ENCODE measurements around the gene BCL7C. TPM values are rescaled to one million over a fixed set of nuclear protein-coding genes. Genes with fewer than 3 reads are reported as not detected.
A peak's percentile ranks its signal among the peaks of the same experiment; 100 is the strongest.

Gene BCL7C
- total RNA-seq, 1 experiment from 2014 or later, result 44.9 TPM

- ATAC-seq, result peak; percentile 76
- no peaks in the 10 kb centered on the region for H3K9me3 ChIP-seq (ENCODE audit: control insufficient read depth in 1 of 2, insufficient read depth in 1 of 2, low read depth in 1 of 2, low read length in 2 of 2)
- H3K4me3 ChIP-seq (replicated peaks in 1 of 2; ENCODE audit: low read depth in 1 of 2, low read length in 2 of 2), result peak overlapping the region; percentile 62 to 97
- peaks cover 11 to 25% of the 10 kb centered on the region in 2 experiments; a peak in 3 of 4 replicates for H3K4me1 ChIP-seq (ENCODE audit: control insufficient read depth in 1 of 2, insufficient read depth in 2 of 2, low read length in 2 of 2)
- BruUV-seq (replicated peaks), result no TSS peak
- ChIA-PET CTCF (interaction anchor here (1.0 kb wide), 1 partner anchor 18 kb away, joined by 6 read pairs; no protein-coding TSS in a partner anchor), POLR2A (interaction anchor here (1.0 kb wide), 1 partner anchor 27 kb away, joined by 6 read pairs; the partner anchor contains the start of gene CTF1), RAD21 (ENCODE audit: low non-redundant PET in 1 of 2, low total read pairs in 2 of 2, uncharacterized antibody in 2 of 2, unreplicated experiment in 2 of 2) (interaction anchor here in 1 of 2 experiments (0.6 kb wide), 1 partner anchor 79 kb away, joined by 4 read pairs; no protein-coding TSS in a partner anchor)
- H2AFZ ChIP-seq (ENCODE audit: low read depth, low read length, poor library complexity, severe bottlenecking), result no peak overlapping the region
- peak; percentile 99 for DNase-seq (ENCODE audit: low read depth, low spot score)
- H3K27me3 ChIP-seq (ENCODE audit: insufficient read depth, low read length), result no peaks in the 10 kb centered on the region
- H3K9ac ChIP-seq (ENCODE audit: low read length), result peak overlapping the region; percentile 67
- peaks cover 10% of the 10 kb centered on the region; the same call in 1 of the 2 replicates for H3K79me2 ChIP-seq (ENCODE audit: insufficient read depth, low read length)
- H3K36me3 ChIP-seq (ENCODE audit: control insufficient read depth in 1 of 2, insufficient read depth in 2 of 2, low read length in 2 of 2), result peaks cover 0 to 5% of the 10 kb centered on the region in 2 experiments; a peak in 1 of 4 replicates
- TF ChIP-seq TCF7L2 (IDR thresholded peaks at IDR 0.05; ENCODE audit: borderline replicate concordance, extremely low read depth, insufficient read depth, insufficient read length) (peak; percentile 34), ELF1 (IDR thresholded peaks at IDR 0.05; ENCODE audit: borderline replicate concordance, low read depth) (no peak), EZH2phosphoT487 (IDR thresholded peaks at IDR 0.05; ENCODE audit: borderline replicate concordance) (no peak), CBX3 (IDR thresholded peaks at IDR 0.05; ENCODE audit: low read depth) (no peak), ZNF274 (IDR thresholded peaks at IDR 0.05; ENCODE audit: low read depth, low read length) (no peak), POLR2AphosphoS5 (IDR thresholded peaks at IDR 0.05; ENCODE audit: low read depth, low read length) (no peak; the same call in 1 of the 2 replicates), YY1 (IDR thresholded peaks at IDR 0.05; ENCODE audit: extremely low read depth, insufficient replicate concordance, low read depth, low read length) (peak; percentile 97), SP1 (IDR thresholded peaks at IDR 0.05; ENCODE audit: low read depth) (no peak), ATF3 (IDR thresholded peaks at IDR 0.05) (no peak), EZH2 (IDR thresholded peaks at IDR 0.05) (no peak), ZFX (IDR thresholded peaks at IDR 0.05) (no peak), EGR1 (IDR thresholded peaks at IDR 0.05; ENCODE audit: low read depth) (no peak), SRF (IDR thresholded peaks at IDR 0.05; ENCODE audit: low read depth) (no peak), FOSL1 (IDR thresholded peaks at IDR 0.05; ENCODE audit: low read depth) (no peak), POLR2A (IDR thresholded peaks at IDR 0.05; ENCODE audit: borderline replicate concordance, extremely low read depth, insufficient read depth, insufficient read length) (peak; percentile 26), JUND (IDR thresholded peaks at IDR 0.05) (no peak), SIN3A (IDR thresholded peaks at IDR 0.05; ENCODE audit: low read depth) (no peak), RAD21 (IDR thresholded peaks at IDR 0.05; ENCODE audit: low read depth) (no peak), CEBPB (IDR thresholded peaks at IDR 0.05; ENCODE audit: low read depth) (no peak)
- TF ChIP-seq, protein P1, sequence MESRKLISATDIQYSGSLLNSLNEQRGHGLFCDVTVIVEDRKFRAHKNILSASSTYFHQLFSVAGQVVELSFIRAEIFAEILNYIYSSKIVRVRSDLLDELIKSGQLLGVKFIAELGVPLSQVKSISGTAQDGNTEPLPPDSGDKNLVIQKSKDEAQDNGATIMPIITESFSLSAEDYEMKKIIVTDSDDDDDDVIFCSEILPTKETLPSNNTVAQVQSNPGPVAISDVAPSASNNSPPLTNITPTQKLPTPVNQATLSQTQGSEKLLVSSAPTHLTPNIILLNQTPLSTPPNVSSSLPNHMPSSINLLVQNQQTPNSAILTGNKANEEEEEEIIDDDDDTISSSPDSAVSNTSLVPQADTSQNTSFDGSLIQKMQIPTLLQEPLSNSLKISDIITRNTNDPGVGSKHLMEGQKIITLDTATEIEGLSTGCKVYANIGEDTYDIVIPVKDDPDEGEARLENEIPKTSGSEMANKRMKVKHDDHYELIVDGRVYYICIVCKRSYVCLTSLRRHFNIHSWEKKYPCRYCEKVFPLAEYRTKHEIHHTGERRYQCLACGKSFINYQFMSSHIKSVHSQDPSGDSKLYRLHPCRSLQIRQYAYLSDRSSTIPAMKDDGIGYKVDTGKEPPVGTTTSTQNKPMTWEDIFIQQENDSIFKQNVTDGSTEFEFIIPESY (IDR thresholded peaks at IDR 0.05; ENCODE audit: extremely low read depth, insufficient replicate concordance, low read length), result no peak
- TF ChIP-seq, protein P2, sequence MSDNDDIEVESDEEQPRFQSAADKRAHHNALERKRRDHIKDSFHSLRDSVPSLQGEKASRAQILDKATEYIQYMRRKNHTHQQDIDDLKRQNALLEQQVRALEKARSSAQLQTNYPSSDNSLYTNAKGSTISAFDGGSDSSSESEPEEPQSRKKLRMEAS (IDR thresholded peaks at IDR 0.05), result no peak
- TF ChIP-seq, protein P3, sequence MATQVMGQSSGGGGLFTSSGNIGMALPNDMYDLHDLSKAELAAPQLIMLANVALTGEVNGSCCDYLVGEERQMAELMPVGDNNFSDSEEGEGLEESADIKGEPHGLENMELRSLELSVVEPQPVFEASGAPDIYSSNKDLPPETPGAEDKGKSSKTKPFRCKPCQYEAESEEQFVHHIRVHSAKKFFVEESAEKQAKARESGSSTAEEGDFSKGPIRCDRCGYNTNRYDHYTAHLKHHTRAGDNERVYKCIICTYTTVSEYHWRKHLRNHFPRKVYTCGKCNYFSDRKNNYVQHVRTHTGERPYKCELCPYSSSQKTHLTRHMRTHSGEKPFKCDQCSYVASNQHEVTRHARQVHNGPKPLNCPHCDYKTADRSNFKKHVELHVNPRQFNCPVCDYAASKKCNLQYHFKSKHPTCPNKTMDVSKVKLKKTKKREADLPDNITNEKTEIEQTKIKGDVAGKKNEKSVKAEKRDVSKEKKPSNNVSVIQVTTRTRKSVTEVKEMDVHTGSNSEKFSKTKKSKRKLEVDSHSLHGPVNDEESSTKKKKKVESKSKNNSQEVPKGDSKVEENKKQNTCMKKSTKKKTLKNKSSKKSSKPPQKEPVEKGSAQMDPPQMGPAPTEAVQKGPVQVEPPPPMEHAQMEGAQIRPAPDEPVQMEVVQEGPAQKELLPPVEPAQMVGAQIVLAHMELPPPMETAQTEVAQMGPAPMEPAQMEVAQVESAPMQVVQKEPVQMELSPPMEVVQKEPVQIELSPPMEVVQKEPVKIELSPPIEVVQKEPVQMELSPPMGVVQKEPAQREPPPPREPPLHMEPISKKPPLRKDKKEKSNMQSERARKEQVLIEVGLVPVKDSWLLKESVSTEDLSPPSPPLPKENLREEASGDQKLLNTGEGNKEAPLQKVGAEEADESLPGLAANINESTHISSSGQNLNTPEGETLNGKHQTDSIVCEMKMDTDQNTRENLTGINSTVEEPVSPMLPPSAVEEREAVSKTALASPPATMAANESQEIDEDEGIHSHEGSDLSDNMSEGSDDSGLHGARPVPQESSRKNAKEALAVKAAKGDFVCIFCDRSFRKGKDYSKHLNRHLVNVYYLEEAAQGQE (IDR thresholded peaks at IDR 0.05; ENCODE audit: low read depth), result no peak
- no peaks in the 10 kb centered on the region for H4K20me1 ChIP-seq (ENCODE audit: insufficient read depth)
- H3K4me2 ChIP-seq (ENCODE audit: low read length), result peak overlapping the region; percentile 95
- intact Hi-C loops (cut with micrococcal nuclease), result loop anchor here (1.0 to 5.0 kb wide), 6 partner anchors 26 to 476 kb away; partner anchors contain the start of genes CTF1, PRR14, SEPHS2 and ZNF629
- no peaks in the 10 kb centered on the region for H3K9me2 ChIP-seq (ENCODE audit: insufficient read depth)
- H3K27ac ChIP-seq (ENCODE audit: low read depth, low read length), result peak overlapping the region; percentile 92
Observed at GRCh38 chr16:30922960-30923535, 29.2 kb upstream of the BCL7C start.

Data from HCT116 (cell line).